Stimulated activated naive B cell treated with anti-CD40 and anti-IgM and Interleukin-4, amounts not matched to agents 10 μg/mL and 1 μg/mL and 100 μg/mL, for 72 hours (primary cell): ENCODE measurements around the gene OGG1.
A peak's percentile ranks its signal among the peaks of the same experiment; 100 is the strongest.
"Not testable (repeated sequence)": the region's sequence is repeated elsewhere in the genome, so short reads cannot be mapped to it uniquely, and the experiment has no call there.

Experiments
- ATAC-seq, 2 donors: fragments of 150-1000 bp; cut with Tn5 transposase; replicated peaks; 2 replicates each; pipeline ENCODE4 v1.10.0; 2021; ENCODE audit warnings: moderate library complexity in 1 of 2
- DNase-seq: peaks from one replicate; pipeline ENCODE4 v3.0.0; 2021
- H3K27ac Mint-ChIP-seq: one replicate; pipeline ENCODE4 v1.8.0; 2022; ENCODE audit warnings: mild to moderate bottlenecking, mixed read lengths
- H3K27me3 Mint-ChIP-seq, 2 donors: one replicate each; pipeline ENCODE4 v1.8.0; 2022; ENCODE audit warnings: mixed read lengths in 2 of 2
- H3K36me3 Mint-ChIP-seq, 2 donors: one replicate each; pipeline ENCODE4 v1.8.0; 2022; ENCODE audit warnings: mixed read lengths in 2 of 2, mild to moderate bottlenecking in 1 of 2
- H3K4me1 Mint-ChIP-seq, 2 donors: one replicate each; pipeline ENCODE4 v1.8.0; 2022; ENCODE audit warnings: mixed read lengths in 2 of 2, mild to moderate bottlenecking in 1 of 2
- H3K4me3 Mint-ChIP-seq, 2 donors: one replicate each; pipeline ENCODE4 v1.8.0; 2022; ENCODE audit warnings: mild to moderate bottlenecking in 2 of 2, mixed read lengths in 2 of 2, moderate library complexity in 1 of 2
- H3K9me3 Mint-ChIP-seq, 2 donors: one replicate each; pipeline ENCODE4 v1.8.0; 2022; ENCODE audit warnings: mixed read lengths in 2 of 2, mild to moderate bottlenecking in 1 of 2

Gene OGG1

DNA sequence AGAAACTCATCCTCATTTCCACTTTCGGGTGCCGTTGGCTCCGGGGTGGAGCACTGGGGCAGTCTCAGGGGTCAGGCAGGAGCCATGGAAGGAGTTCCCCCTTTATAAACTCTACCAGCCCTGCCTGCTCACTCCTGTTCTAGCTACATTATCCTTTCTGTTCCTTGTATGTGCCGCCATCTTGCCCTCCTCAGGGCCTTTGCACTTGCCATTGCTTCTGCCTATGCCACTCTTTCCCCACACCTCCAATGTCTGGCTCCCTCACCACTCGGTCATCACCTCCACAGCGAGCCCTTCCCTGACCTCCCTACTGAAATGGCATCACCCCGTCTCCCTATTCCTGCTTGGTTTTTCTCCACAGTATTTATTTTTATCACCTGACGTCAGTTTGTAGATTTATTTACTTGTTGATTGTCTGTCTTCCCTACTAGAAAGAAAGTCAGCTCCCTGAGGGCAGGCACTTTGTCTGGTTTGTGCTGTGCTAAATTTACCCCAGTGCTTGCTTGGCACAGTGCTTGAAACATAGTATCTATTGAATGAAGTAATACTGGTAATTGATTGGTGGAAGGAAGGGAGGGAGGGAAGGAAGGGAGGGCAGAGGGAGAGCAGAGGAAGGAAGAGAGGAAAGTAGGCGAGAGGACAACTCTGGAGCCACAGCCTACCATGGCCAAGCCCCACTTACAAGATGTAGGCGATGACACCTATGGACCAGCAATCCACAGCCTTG is 11.2 kb downstream of the OGG1 start:
- ATAC-seq (no peak), DNase-seq (no peak)
- Mint-ChIP-seq H3K4me3 (no peak overlapping the region), H3K27ac (peak overlapping the region; percentile 39), H3K9me3 (no peaks in the 10 kb centered on the region), H3K4me1 (peaks cover 14 to 17% of the 10 kb centered on the region in 2 donors), H3K36me3 (peaks cover 60 to 67% of the 10 kb centered on the region in 2 donors), H3K27me3 (no peaks in the 10 kb centered on the region)

GRCh38 chr3:9761919-9762318 is 12.2 kb downstream of the OGG1 start:
- H3K36me3 Mint-ChIP-seq, result peaks cover 56 to 64% of the 10 kb centered on the region in 2 donors
- peaks cover 17 to 18% of the 10 kb centered on the region in 2 donors for H3K4me1 Mint-ChIP-seq
- H3K27me3 Mint-ChIP-seq, result no peaks in the 10 kb centered on the region
- no peak overlapping the region for H3K4me3 Mint-ChIP-seq
- ATAC-seq (no peak), DNase-seq (no peak)
- no peaks in the 10 kb centered on the region for H3K9me3 Mint-ChIP-seq
- no peak overlapping the region for H3K27ac Mint-ChIP-seq

GRCh38 chr3:9762871-9763270 is 13.1 kb downstream of the OGG1 start:
- Mint-ChIP-seq H3K36me3 (peaks cover 60 to 68% of the 10 kb centered on the region in 2 donors), H3K27ac (peak overlapping the region; percentile 53), H3K27me3 (no peaks in the 10 kb centered on the region), H3K4me1 (peaks cover 25 to 26% of the 10 kb centered on the region in 2 donors), H3K9me3 (no peaks in the 10 kb centered on the region), H3K4me3 (no peak overlapping the region)
- DNase-seq (no peak), ATAC-seq (no peak)

DNA sequence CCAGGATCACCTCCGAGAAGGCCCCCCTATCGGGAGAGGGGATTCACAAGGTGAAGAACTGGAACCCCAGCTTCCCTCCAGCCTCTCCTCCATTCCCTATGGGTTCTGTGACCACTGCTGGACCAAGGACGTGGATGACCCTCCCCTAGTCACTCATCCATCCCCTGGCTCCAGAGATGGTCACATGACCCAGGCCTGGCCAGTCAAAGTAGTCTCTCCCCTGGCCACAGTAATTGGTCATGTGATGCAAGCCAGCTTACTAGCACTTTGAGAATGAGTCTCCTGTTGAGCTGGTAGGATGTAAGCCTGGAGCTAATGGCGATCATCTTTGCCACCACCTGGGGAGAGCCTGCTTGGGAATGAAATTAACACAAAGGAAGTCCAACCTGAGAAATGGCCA is 16.1 kb downstream of the OGG1 start:
- Mint-ChIP-seq H3K9me3 (no peaks in the 10 kb centered on the region), H3K4me3 (no peak overlapping the region), H3K36me3 (peaks cover 52 to 57% of the 10 kb centered on the region in 2 donors), H3K27ac (no peak overlapping the region), H3K4me1 (peaks cover 40 to 56% of the 10 kb centered on the region in 2 donors), H3K27me3 (peaks cover 0 to 6% of the 10 kb centered on the region in 2 donors)
- DNase-seq, result no peak
- ATAC-seq, result no peak

DNA sequence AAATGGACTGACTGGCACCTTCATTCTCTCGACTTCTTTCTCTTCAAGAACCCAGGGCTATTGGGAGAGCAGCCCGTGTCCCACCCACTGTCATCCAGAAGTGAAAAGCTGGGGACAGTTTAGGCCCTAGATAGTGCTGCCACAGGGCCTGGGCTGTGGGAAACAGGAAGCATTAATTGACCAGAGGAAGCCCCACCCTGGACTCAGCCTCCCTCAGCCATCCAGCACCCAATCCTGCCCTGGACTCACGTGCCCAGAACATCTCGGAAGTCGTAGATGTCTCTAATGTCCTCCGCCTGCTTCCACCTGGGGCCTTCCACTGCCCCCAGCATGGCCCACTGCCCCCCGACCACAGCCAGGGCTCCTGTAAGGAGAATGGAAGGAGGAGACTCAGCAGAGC is 17.7 kb downstream of the OGG1 start:
- peaks cover 0 to 6% of the 10 kb centered on the region in 2 donors for H3K27me3 Mint-ChIP-seq
- H3K9me3 Mint-ChIP-seq, result no peaks in the 10 kb centered on the region
- DNase-seq (no peak), ATAC-seq (no peak)
- H3K4me1 Mint-ChIP-seq, result peaks cover 37 to 62% of the 10 kb centered on the region in 2 donors
- no peak overlapping the region for H3K27ac Mint-ChIP-seq
- peaks cover 41 to 48% of the 10 kb centered on the region in 2 donors for H3K36me3 Mint-ChIP-seq
- H3K4me3 Mint-ChIP-seq, result peak overlapping the region in 1 of 2 donors; percentile 87

GRCh38 chr3:9768141-9768775 is 18.5 kb downstream of the OGG1 start:
- no peaks in the 10 kb centered on the region for H3K9me3 Mint-ChIP-seq
- peaks cover 37 to 62% of the 10 kb centered on the region in 2 donors for H3K4me1 Mint-ChIP-seq
- ATAC-seq, result no peak
- peaks cover 35 to 43% of the 10 kb centered on the region in 2 donors for H3K36me3 Mint-ChIP-seq
- H3K27me3 Mint-ChIP-seq, result peaks cover 0 to 6% of the 10 kb centered on the region in 2 donors
- H3K27ac Mint-ChIP-seq, result peak overlapping the region; percentile 75
- no peak for DNase-seq
- H3K4me3 Mint-ChIP-seq, result peak overlapping the region; percentile 82 to 87

DNA sequence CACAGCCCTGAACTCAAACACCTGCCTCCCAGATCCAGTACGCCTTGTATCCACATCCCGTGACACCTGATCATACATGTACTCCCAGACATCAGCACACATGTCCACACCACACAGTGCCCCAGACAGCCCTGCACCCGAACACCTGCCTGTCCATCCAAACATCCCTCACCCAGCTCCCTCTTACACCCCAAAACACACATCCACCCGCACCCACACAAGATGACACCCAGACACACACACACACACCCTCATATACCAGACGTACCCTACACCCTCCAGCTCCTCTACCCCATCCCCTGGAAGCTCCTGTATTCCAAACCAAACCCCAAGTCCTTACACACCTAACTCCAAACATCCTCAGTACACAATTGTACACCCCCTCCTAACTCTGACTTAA is 19.3 kb downstream of the OGG1 start:
- DNase-seq, result no peak
- Mint-ChIP-seq H3K4me1 (peaks cover 38 to 62% of the 10 kb centered on the region in 2 donors), H3K27ac (peak overlapping the region; percentile 25), H3K9me3 (no peaks in the 10 kb centered on the region), H3K36me3 (peaks cover 37 to 41% of the 10 kb centered on the region in 2 donors), H3K4me3 (peak overlapping the region; percentile 82 to 87), H3K27me3 (peaks cover 0 to 6% of the 10 kb centered on the region in 2 donors)
- peak in 1 of 2 donors; percentile 6 for ATAC-seq

DNA sequence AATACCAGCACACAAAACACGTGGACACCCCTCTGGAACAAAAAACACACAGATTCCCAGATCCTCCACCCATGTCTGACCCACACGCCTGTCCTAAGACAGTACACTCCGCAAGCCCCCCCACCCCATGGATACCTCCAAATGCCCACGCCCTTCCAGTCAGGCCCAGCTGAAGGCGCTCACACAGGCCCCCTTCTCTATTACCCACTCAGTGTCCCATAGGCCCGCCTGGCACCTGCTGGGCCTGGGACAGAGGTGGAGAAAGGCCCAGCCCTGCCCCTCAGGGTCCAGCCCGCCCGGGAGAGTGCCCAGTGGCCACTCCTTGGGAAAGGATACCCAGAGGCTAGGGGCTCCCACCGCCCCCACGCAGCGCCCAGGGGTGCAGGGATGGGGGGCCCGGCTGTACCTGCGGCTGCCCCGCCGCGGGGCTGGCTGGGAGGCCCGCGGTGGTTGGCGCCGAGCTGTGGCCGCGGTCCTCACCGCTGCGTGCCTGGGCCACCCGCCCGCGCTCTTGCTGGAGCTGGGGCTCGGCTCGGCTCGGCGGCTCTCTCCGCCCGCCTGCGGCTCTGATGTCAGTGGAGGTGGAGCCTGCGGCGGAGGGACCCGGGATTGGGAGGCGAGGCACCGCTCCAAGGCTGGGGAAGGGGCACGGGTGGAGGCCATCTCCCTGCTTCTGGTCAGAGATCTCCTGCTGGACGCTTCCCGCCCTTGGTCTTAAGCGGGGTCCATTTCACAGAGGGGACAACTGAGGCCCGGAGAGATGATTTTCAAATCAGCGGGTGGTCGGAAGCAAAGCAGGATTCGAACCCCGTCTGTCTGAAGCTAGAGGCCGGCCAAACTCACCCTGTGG is 19.9 kb downstream of the OGG1 start, which contains the start of gene CAMK1:
TSS of gene CAMK1 (minus strand) at position 522 of the 850 bp plus-strand sequence. CDS start 2,198 bp downstream, outside the sequence.
- peaks cover 0 to 6% of the 10 kb centered on the region in 2 donors for H3K27me3 Mint-ChIP-seq
- DNase-seq (peak; percentile 57), ATAC-seq (peak; percentile 93 to 96)
- H3K27ac Mint-ChIP-seq, result peak within 1 kb of the TSS; percentile 89
- H3K4me3 Mint-ChIP-seq, result peak within 1 kb of the TSS; percentile 82 to 87
- peaks cover 37 to 40% of the 10 kb centered on the region in 2 donors for H3K36me3 Mint-ChIP-seq
- H3K9me3 Mint-ChIP-seq, result no peaks in the 10 kb centered on the region
- peaks cover 38 to 62% of the 10 kb centered on the region in 2 donors for H3K4me1 Mint-ChIP-seq

DNA sequence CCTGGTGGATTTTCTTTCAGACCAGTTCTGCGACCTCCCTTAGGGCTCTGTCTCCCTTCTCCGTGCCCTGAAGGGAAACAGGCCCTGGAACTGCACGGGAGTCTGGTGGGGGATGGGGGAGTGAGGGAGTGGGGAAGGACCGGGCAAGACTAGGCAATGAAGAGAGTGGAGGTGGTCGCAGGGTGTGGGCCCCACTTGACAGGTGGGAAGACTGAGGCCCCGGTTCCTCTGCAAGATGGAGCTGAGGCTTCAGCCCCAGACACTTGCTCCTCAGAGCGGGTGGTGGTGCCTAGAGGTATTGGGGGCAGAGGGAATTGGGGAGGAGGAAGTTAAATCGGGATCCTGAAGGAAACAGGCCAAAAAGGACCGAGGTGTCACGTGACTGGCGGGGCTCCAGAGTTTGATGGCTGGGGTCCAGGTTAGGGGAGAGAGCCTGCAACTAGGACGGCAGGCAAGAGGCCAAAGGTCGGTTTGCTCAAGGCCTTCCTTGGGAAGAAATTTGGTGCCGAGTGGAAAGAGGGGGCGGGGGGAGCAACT is 20.6 kb downstream of the OGG1 start:
- peaks cover 0 to 6% of the 10 kb centered on the region in 2 donors for H3K27me3 Mint-ChIP-seq
- ATAC-seq (no peak), DNase-seq (no peak)
- H3K9me3 Mint-ChIP-seq, result no peaks in the 10 kb centered on the region
- peak overlapping the region; percentile 89 for H3K27ac Mint-ChIP-seq
- peaks cover 36 to 57% of the 10 kb centered on the region in 2 donors for H3K4me1 Mint-ChIP-seq
- H3K4me3 Mint-ChIP-seq, result peak overlapping the region; percentile 82 to 87
- H3K36me3 Mint-ChIP-seq, result peaks cover 31 to 35% of the 10 kb centered on the region in 2 donors

DNA sequence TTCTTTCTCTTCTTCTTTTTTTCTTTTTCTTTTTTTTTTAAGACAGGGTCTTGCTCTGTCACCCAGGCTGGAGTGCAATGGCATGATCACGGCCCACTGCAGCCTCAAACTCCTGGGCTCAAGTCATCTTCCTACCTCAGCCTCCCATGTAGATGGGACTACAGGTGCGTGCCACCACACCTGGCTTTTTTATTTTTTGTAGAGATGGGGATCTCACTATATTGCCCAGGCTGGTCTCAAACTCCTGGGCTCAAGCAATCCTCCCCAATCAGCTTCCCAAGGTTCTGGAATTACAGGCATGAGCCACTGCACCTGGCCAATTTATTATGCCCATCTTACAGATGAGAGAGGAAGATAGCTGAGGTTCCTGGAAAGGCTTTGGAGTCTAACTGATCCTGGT is 21.3 kb downstream of the OGG1 start:
- Mint-ChIP-seq H3K4me3 (peak overlapping the region; percentile 82 to 87), H3K4me1 (peaks cover 35 to 54% of the 10 kb centered on the region in 2 donors), H3K36me3 (peaks cover 26 to 28% of the 10 kb centered on the region in 2 donors), H3K27ac (peak overlapping the region; percentile 89)
- not testable (repeated sequence) for ATAC-seq, H3K27me3 Mint-ChIP-seq, DNase-seq, H3K9me3 Mint-ChIP-seq

GRCh38 chr3:9776896-9777693 is 27.3 kb downstream of the OGG1 start:
- Mint-ChIP-seq H3K27me3 (no peaks in the 10 kb centered on the region), H3K36me3 (peaks cover 14 to 15% of the 10 kb centered on the region in 2 donors), H3K9me3 (no peaks in the 10 kb centered on the region), H3K27ac (peak overlapping the region; percentile 98), H3K4me3 (no peak overlapping the region), H3K4me1 (peaks cover 55 to 64% of the 10 kb centered on the region in 2 donors)
- DNase-seq (no peak), ATAC-seq (no peak)

DNA sequence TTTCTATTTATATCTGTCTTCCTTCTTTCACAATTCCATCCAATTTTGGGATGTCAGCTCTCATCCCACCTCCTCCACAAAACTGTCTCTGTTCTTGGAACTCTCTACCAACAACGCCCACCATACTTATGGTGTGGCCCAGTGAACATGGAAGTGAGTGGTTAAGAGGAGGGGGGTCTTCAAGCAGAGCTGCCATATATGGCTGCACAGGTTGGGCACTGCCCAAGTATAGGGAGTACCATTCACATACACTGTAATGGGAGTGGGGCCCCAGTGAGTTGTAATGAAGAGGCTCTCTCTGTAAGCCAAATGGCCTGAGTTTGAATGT is 27.9 kb downstream of the OGG1 start:
- Mint-ChIP-seq H3K27ac (peak overlapping the region; percentile 98), H3K4me1 (peaks cover 61 to 69% of the 10 kb centered on the region in 2 donors), H3K9me3 (no peaks in the 10 kb centered on the region), H3K4me3 (peak overlapping the region in 1 of 2 donors; percentile 35), H3K27me3 (no peaks in the 10 kb centered on the region), H3K36me3 (peaks cover 19 to 20% of the 10 kb centered on the region in 2 donors)
- DNase-seq, result no peak
- ATAC-seq, result no peak
